Mesendoderm (in vitro differentiated cells): ENCODE data around the gene LARP1.

ENCODE experiments used
- DNase-seq: peaks from one replicate; pipeline ENCODE4 v3.0.0; 2013
- H2AK5ac ChIP-seq: 2 replicates; pipeline ENCODE4 v1.6.1; 2013; ENCODE audit warnings: low read length, inconsistent platforms
- H2BK120ac ChIP-seq: 2 replicates; pipeline ENCODE4 v1.6.1; 2013; ENCODE audit warnings: low read depth, mild to moderate bottlenecking, low read length, moderate library complexity, mixed read lengths
- H2BK15ac ChIP-seq: replicated peaks from 2 replicates; pipeline ENCODE4 v1.6.1; 2013; ENCODE audit warnings: low read depth, mild to moderate bottlenecking, moderate library complexity
- H2BK5ac ChIP-seq: 2 replicates; pipeline ENCODE4 v1.6.1; 2013; ENCODE audit warnings: low read length, inconsistent platforms
- H3K18ac ChIP-seq: 2 replicates; pipeline ENCODE4 v1.6.1; 2013; ENCODE audit warnings: mild to moderate bottlenecking, low read length, mixed read lengths
- H3K23ac ChIP-seq: one replicate; pipeline ENCODE4 v1.6.1; 2013; ENCODE audit warnings: low read length
- H3K27ac ChIP-seq: 2 replicates; pipeline ENCODE4 v1.5.1; 2013; ENCODE audit warnings: low read depth, mild to moderate bottlenecking, inconsistent platforms, low read length, moderate library complexity
- H3K27me3 ChIP-seq: 2 replicates; pipeline ENCODE4 v1.6.1; 2013; ENCODE audit warnings: low read length, control low read depth, mild to moderate bottlenecking, inconsistent platforms; ENCODE audit not compliant: insufficient read depth, poor library complexity
- H3K36me3 ChIP-seq: 2 replicates; pipeline ENCODE4 v1.6.1; 2013; ENCODE audit warnings: low read length, inconsistent platforms; ENCODE audit not compliant: control insufficient read depth, insufficient read depth
- H3K4ac ChIP-seq: one replicate; pipeline ENCODE4 v1.6.1; 2013; ENCODE audit warnings: low read depth, mild to moderate bottlenecking, low read length, moderate library complexity
- H3K4me1 ChIP-seq: 2 replicates; pipeline ENCODE4 v1.6.1; 2013; ENCODE audit warnings: low read depth, low read length, inconsistent platforms; ENCODE audit not compliant: control insufficient read depth
- H3K4me2 ChIP-seq: 2 replicates; pipeline ENCODE4 v1.6.1; 2013; ENCODE audit warnings: low read length
- H3K4me3 ChIP-seq: 2 replicates; pipeline ENCODE4 v1.5.1; 2013; ENCODE audit warnings: mild to moderate bottlenecking, low read length
- H3K56ac ChIP-seq: one replicate; pipeline ENCODE4 v1.6.1; 2013; ENCODE audit warnings: low read length
- H3K79me1 ChIP-seq: 2 replicates; pipeline ENCODE4 v1.6.1; 2013; ENCODE audit warnings: low read length, inconsistent platforms
- H3K79me2 ChIP-seq: 2 replicates; pipeline ENCODE4 v1.6.1; 2013; ENCODE audit warnings: mild to moderate bottlenecking, low read length; ENCODE audit not compliant: control insufficient read depth, insufficient read depth
- H3K9ac ChIP-seq: 2 replicates; pipeline ENCODE4 v1.6.1; 2013; ENCODE audit warnings: low read length, inconsistent platforms
- H4K5ac ChIP-seq: one replicate; pipeline ENCODE4 v1.6.1; 2013; ENCODE audit warnings: low read length
- H4K8ac ChIP-seq: one replicate; pipeline ENCODE4 v1.6.1; 2013; ENCODE audit warnings: low read depth, mild to moderate bottlenecking, control low read depth, low read length, moderate library complexity
- WGBS: extraction: QIAGEN DNeasy Blood & Tissue Kit; methylation state at CpG from one replicate; pipeline ENCODE4 v1.1.7; 2013; ENCODE audit warnings: low lambda C conversion rate, missing lambda C conversion rate; ENCODE audit not compliant: insufficient coverage; ENCODE audit errors: extremely low coverage; 5-methylcytosine and 5-hydroxymethylcytosine counted together

The LARP1 gene

DNA sequence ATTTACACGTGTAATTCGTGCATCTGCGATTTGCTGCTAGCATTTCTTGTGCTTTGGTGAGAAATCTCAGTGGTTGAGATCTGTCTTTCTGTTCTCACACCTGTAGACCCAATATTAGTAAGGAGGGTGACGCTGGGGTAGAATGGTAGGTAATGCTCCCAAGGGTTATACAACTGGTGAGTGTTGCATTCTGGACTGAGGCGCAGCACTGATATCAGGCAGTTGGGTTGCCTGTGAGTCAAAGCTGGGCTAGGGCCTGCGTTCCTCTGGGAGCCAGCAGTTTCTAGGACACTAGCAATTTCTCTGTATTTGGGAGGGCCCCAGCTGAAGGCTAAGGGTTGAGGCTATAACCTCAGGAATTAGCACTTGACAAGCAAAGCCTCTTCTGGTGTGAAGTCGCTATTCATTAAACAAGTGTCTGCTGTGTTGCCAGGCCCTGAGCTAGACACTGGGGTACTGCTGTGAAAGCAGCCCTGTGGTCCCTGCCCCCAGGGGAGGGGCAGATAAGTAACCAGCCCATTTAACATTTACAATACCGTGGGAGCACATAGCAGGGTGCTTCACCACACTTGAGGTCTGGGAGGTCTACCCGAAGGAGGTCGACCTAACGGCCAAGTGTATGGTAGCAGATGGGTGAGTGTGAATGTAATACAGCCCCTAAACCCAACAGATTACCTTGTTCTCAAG is 28.7 kb downstream of the LARP1 start:
- no peak overlapping the region for H3K27ac ChIP-seq
- H3K9ac ChIP-seq: no peak overlapping the region
- H3K4me3 ChIP-seq: no peak overlapping the region
- H3K4ac ChIP-seq: no peak overlapping the region
- no peak overlapping the region for H4K8ac ChIP-seq
- no peak overlapping the region for H3K23ac ChIP-seq
- H3K56ac ChIP-seq: no peak overlapping the region
- H3K18ac ChIP-seq: no peak overlapping the region
- no peak overlapping the region for H2BK15ac ChIP-seq
- H2BK120ac ChIP-seq: no peak overlapping the region
- no peaks in the 10 kb centered on the region for H3K36me3 ChIP-seq
- DNase-seq: peak; percentile 73
- H2BK5ac ChIP-seq: no peak overlapping the region
- H2AK5ac ChIP-seq: no peak overlapping the region
- no peak overlapping the region for H4K5ac ChIP-seq
- H3K4me2 ChIP-seq: peak overlapping the region; percentile 2
- WGBS: no CpG with 5 or more reads among the region's 11 CpGs
- H3K4me1 ChIP-seq: peaks cover 27% of the 10 kb centered on the region
- H3K27me3 ChIP-seq: no peaks in the 10 kb centered on the region
- H3K79me1 ChIP-seq: peaks cover 22% of the 10 kb centered on the region
- H3K79me2 ChIP-seq: peaks cover 97% of the 10 kb centered on the region

DNA sequence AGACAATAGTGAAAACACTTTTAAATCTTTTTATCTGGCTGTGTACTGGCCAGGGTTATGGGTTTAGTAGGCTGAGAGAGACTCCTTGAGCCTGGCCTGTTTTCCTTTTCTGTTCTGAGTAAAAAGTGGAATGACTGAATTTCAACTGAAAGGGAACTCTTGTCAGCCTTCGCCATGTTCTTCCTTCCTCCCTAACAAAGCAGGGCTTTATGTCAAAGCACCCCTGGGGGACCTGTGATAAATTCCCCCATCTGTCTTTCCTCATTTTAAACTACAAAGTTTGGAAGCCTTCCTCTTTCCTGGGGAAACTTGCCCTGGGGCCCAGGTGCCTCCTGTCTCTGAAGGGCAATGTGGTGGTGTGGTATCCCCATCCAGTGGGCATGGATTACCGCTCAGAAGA is 29.7 kb downstream of the LARP1 start:
- Histone ChIP-seq H3K56ac (no peak overlapping the region), H3K27ac (no peak overlapping the region), H3K4me1 (peaks cover 27% of the 10 kb centered on the region), H3K4ac (no peak overlapping the region), H2BK15ac (no peak overlapping the region), H2BK5ac (no peak overlapping the region), H4K8ac (no peak overlapping the region), H3K79me1 (peaks cover 20% of the 10 kb centered on the region), H3K18ac (no peak overlapping the region), H3K4me3 (no peak overlapping the region), H4K5ac (no peak overlapping the region), H3K36me3 (no peaks in the 10 kb centered on the region), H3K27me3 (no peaks in the 10 kb centered on the region), H2BK120ac (no peak overlapping the region), H3K23ac (no peak overlapping the region), H3K9ac (no peak overlapping the region), H3K79me2 (peaks cover 92% of the 10 kb centered on the region), H2AK5ac (no peak overlapping the region), H3K4me2 (no peak overlapping the region)
- no peak for DNase-seq
- WGBS: no CpG with 5 or more reads among the region's 2 CpGs

- no peak overlapping the region for H3K4me3 ChIP-seq
- H3K18ac ChIP-seq: no peak overlapping the region
- no peak overlapping the region for H2BK5ac ChIP-seq
- H3K4ac ChIP-seq: no peak overlapping the region
- no peak overlapping the region for H2BK120ac ChIP-seq
- H3K23ac ChIP-seq: no peak overlapping the region
- H3K9ac ChIP-seq: no peak overlapping the region
- H3K36me3 ChIP-seq: no peaks in the 10 kb centered on the region
- no peak overlapping the region for H4K5ac ChIP-seq
- H2BK15ac ChIP-seq: no peak overlapping the region
- no peak for DNase-seq
- H3K79me1 ChIP-seq: peaks cover 25% of the 10 kb centered on the region
- H3K4me1 ChIP-seq: peaks cover 27% of the 10 kb centered on the region
- H3K27ac ChIP-seq: no peak overlapping the region
- H3K4me2 ChIP-seq: no peak overlapping the region
- no peak overlapping the region for H4K8ac ChIP-seq
- H2AK5ac ChIP-seq: no peak overlapping the region
- H3K79me2 ChIP-seq: peaks cover 86% of the 10 kb centered on the region
- H3K27me3 ChIP-seq: no peaks in the 10 kb centered on the region
- no CpG with 5 or more reads among the region's 2 CpGs for WGBS
- no peak overlapping the region for H3K56ac ChIP-seq
Observed at GRCh38 chr5:154786414-154786813, 31.2 kb downstream of the LARP1 start.

- Histone ChIP-seq H3K18ac (no peak overlapping the region), H3K4me2 (no peak overlapping the region), H2BK15ac (no peak overlapping the region), H3K27me3 (no peaks in the 10 kb centered on the region), H3K27ac (no peak overlapping the region), H3K79me1 (peaks cover 20% of the 10 kb centered on the region), H4K5ac (no peak overlapping the region), H2BK120ac (no peak overlapping the region), H4K8ac (no peak overlapping the region), H3K4ac (no peak overlapping the region), H3K23ac (no peak overlapping the region), H3K4me1 (peaks cover 19% of the 10 kb centered on the region), H3K79me2 (peaks cover 68% of the 10 kb centered on the region), H2AK5ac (no peak overlapping the region), H2BK5ac (no peak overlapping the region), H3K4me3 (no peak overlapping the region), H3K9ac (no peak overlapping the region), H3K56ac (no peak overlapping the region), H3K36me3 (no peaks in the 10 kb centered on the region)
- no peak for DNase-seq
- WGBS: no CpG with 5 or more reads among the region's 5 CpGs
Observed at GRCh38 chr5:154788212-154788611, 33.0 kb downstream of the LARP1 start.

DNA sequence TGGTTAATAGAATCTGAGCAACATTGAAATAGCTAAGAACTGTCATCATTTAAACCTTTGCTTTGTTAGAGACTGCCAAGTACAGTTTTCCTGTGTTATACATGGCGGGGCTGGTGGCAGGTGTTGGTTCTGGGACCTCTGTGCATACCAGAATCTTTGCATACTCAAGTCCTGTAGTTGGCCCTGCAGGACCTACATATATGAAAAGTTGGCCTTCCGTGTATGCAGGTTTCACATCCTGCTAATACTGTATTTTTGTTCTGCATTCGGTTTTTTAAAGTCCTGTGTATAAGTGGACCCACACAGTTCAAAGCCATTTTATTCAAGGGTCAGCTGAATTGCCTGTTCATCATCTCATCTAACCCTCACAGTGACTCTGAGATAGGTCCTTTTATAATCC is 36.4 kb downstream of the LARP1 start:
- Histone ChIP-seq H2BK120ac (no peak overlapping the region), H3K4ac (no peak overlapping the region), H3K36me3 (peaks cover 4% of the 10 kb centered on the region), H3K4me1 (peaks cover 3% of the 10 kb centered on the region), H3K4me2 (no peak overlapping the region), H3K4me3 (no peak overlapping the region), H3K56ac (no peak overlapping the region), H3K27me3 (no peaks in the 10 kb centered on the region), H3K18ac (no peak overlapping the region), H3K9ac (no peak overlapping the region), H4K5ac (no peak overlapping the region), H3K79me2 (peaks cover 40% of the 10 kb centered on the region), H2AK5ac (no peak overlapping the region), H3K23ac (no peak overlapping the region), H3K27ac (no peak overlapping the region), H3K79me1 (peaks cover 21% of the 10 kb centered on the region), H2BK5ac (no peak overlapping the region), H2BK15ac (no peak overlapping the region), H4K8ac (no peak overlapping the region)
- DNase-seq: no peak
- no CpG with 5 or more reads among the region's 3 CpGs for WGBS
